Karpas-422 (cell line): Measurements from ENCODE around the gene NKAIN4. TPM values are rescaled to one million over a fixed set of nuclear protein-coding genes. Genes with fewer than 3 reads are reported as not detected.

Source experiments
- DNase-seq: peaks from one replicate; pipeline ENCODE4 v3.0.0-alpha.2; 2015
- H2AFZ ChIP-seq: fragments of 200-600 bp; sonication (generic); 2 replicates; pipeline ENCODE4 v1.6.1; 2014; ENCODE audit warnings: antibody characterized with exemption, low read length, mixed read lengths
- H3K27ac ChIP-seq: fragments of 200-600 bp; sonication (generic); 2 replicates; pipeline ENCODE4 v1.5.1; 2014; ENCODE audit warnings: mild to moderate bottlenecking, low read length, moderate library complexity
- H3K27me3 ChIP-seq: fragments of 200-600 bp; sonication (generic); 2 replicates; pipeline ENCODE4 v1.6.1; 2014; ENCODE audit warnings: low read length, mixed read lengths
- H3K36me3 ChIP-seq: fragments of 200-600 bp; sonication (generic); 2 replicates; pipeline ENCODE4 v1.6.1; 2014; ENCODE audit warnings: low read length, mixed read lengths; ENCODE audit not compliant: insufficient read depth
- H3K4me1 ChIP-seq: fragments of 200-600 bp; sonication (generic); 2 replicates; pipeline ENCODE4 v1.6.1; 2014; ENCODE audit warnings: mild to moderate bottlenecking, low read length, mixed read lengths
- H3K4me2 ChIP-seq: fragments of 200-600 bp; sonication (generic); 2 replicates; pipeline ENCODE4 v1.6.1; 2014; ENCODE audit warnings: low read length, low read depth, mild to moderate bottlenecking; ENCODE audit not compliant: poor library complexity, severe bottlenecking
- H3K4me3 ChIP-seq: fragments of 200-600 bp; sonication (generic); 2 replicates; pipeline ENCODE4 v1.5.1; 2014; ENCODE audit warnings: mild to moderate bottlenecking, antibody characterized with exemption, low read length, mixed read lengths
- H3K79me2 ChIP-seq: fragments of 200-600 bp; sonication (generic); 2 replicates; pipeline ENCODE4 v1.6.1; 2014; ENCODE audit warnings: mild to moderate bottlenecking, low read length, mixed read lengths
- H3K9ac ChIP-seq: fragments of 200-600 bp; sonication (generic); 2 replicates; pipeline ENCODE4 v1.6.0; 2014; ENCODE audit warnings: low read length
- H3K9me2 ChIP-seq: fragments of 200-600 bp; sonication (generic), shearing (Covaris generic); replicated peaks from 2 replicates; pipeline ENCODE4 v1.6.0; 2014; ENCODE audit warnings: mild to moderate bottlenecking, low read length, moderate library complexity; ENCODE audit not compliant: insufficient read depth
- H3K9me3 ChIP-seq: fragments of 300-700, 200-600 bp; sonication (generic); 2 replicates; pipeline ENCODE4 v1.6.1; 2014; ENCODE audit warnings: low read length, mixed read lengths
- H4K20me1 ChIP-seq: fragments of 200-600 bp; sonication (generic); 2 replicates; pipeline ENCODE4 v1.6.1; 2014; ENCODE audit warnings: mild to moderate bottlenecking, antibody characterized with exemption, low read length, low read depth; ENCODE audit not compliant: insufficient read depth
- total RNA-seq: library from RNA; depleted of rRNA; stranded (reverse); fragments of >200 nt; shearing (Covaris generic); gene quantifications from 2 replicates; pipeline ENCODE4 v1.2.3, GENCODE V29; 2014; ENCODE audit warnings: low replicate concordance

The NKAIN4 gene
- total RNA-seq, 1 experiment from 2014 or later = not detected

- Histone ChIP-seq H3K4me3 (peak overlapping the region; percentile 93), H3K27ac (peak overlapping the region; percentile 29; the same call in 1 of the 2 replicates)
Observed at GRCh38 chr20:63273635-63274380, 19.5 kb upstream of the NKAIN4 start.

GRCh38 chr20:63273059-63273579 lies 18.9 kb upstream of the NKAIN4 start:
- peaks cover 16% of the 10 kb centered on the region for H3K4me1 ChIP-seq
- no peaks in the 10 kb centered on the region for H3K36me3 ChIP-seq
- H3K79me2 ChIP-seq = peaks cover 37% of the 10 kb centered on the region
- H4K20me1 ChIP-seq = peaks cover 9% of the 10 kb centered on the region
- 0 out of 2 replicates have a peak overlapping the region, but pooled peaks have one; percentile 56 for H2AFZ ChIP-seq
- peak overlapping the region; percentile 87 for H3K9ac ChIP-seq
- no peaks in the 10 kb centered on the region for H3K9me3 ChIP-seq
- no peaks in the 10 kb centered on the region for H3K9me2 ChIP-seq
- DNase-seq = peak; percentile 48
- H3K4me2 ChIP-seq = peak overlapping the region; percentile 88
- H3K27ac ChIP-seq = peak overlapping the region; percentile 29; the same call in 1 of the 2 replicates
- peak overlapping the region; percentile 93 for H3K4me3 ChIP-seq
- no peaks in the 10 kb centered on the region for H3K27me3 ChIP-seq

More at GRCh38 chr20:63273635-63274380, 19.5 kb upstream of the NKAIN4 start:
- Histone ChIP-seq H3K27me3 (no peaks in the 10 kb centered on the region), H3K79me2 (peaks cover 37% of the 10 kb centered on the region), H3K9me3 (no peaks in the 10 kb centered on the region), H3K4me1 (peaks cover 16% of the 10 kb centered on the region), H3K9me2 (no peaks in the 10 kb centered on the region), H3K4me2 (peak overlapping the region; percentile 88), H3K9ac (peak overlapping the region; percentile 87), H4K20me1 (peaks cover 9% of the 10 kb centered on the region), H2AFZ (no peak overlapping the region), H3K36me3 (no peaks in the 10 kb centered on the region)
- no peak for DNase-seq

GRCh38 chr20:63272105-63273058 lies 18.1 kb upstream of the NKAIN4 start, which contains the start of gene ARFGAP1:
Gene ARFGAP1, plus strand, starts transcription at chr20:63272813. Its CDS starts 2,768 bp downstream, at chr20:63275581.
- Histone ChIP-seq H3K27ac (peak within 1 kb of the TSS; percentile 29; the same call in 1 of the 2 replicates), H3K4me1 (peaks cover 16% of the 10 kb centered on the region), H3K79me2 (peaks cover 37% of the 10 kb centered on the region), H4K20me1 (peaks cover 9% of the 10 kb centered on the region), H3K36me3 (no peaks in the 10 kb centered on the region), H3K9ac (peak within 1 kb of the TSS; percentile 87), H3K4me3 (peak within 1 kb of the TSS; percentile 93), H3K27me3 (no peaks in the 10 kb centered on the region), H3K9me3 (no peaks in the 10 kb centered on the region), H3K4me2 (peak within 1 kb of the TSS; percentile 88), H2AFZ (0 out of 2 replicates have a peak within 1 kb of the TSS, but pooled peaks have one; percentile 56), H3K9me2 (no peaks in the 10 kb centered on the region)
- DNase-seq = peak; percentile 97

- H4K20me1 ChIP-seq = peaks cover 9% of the 10 kb centered on the region; the same call in 1 of the 2 replicates
- H3K27ac ChIP-seq = no peak overlapping the region
- H2AFZ ChIP-seq = no peak overlapping the region
- DNase-seq = no peak
- no peak overlapping the region for H3K9ac ChIP-seq
- H3K4me3 ChIP-seq = no peak overlapping the region
- H3K36me3 ChIP-seq = no peaks in the 10 kb centered on the region
- peaks cover 16% of the 10 kb centered on the region for H3K4me1 ChIP-seq
- peaks cover 30% of the 10 kb centered on the region for H3K79me2 ChIP-seq
- H3K4me2 ChIP-seq = no peak overlapping the region
- H3K9me3 ChIP-seq = no peaks in the 10 kb centered on the region
- H3K27me3 ChIP-seq = no peaks in the 10 kb centered on the region
- H3K9me2 ChIP-seq = no peaks in the 10 kb centered on the region
Observed at GRCh38 chr20:63270606-63271325, 16.5 kb upstream of the NKAIN4 start.

- H3K9me3 ChIP-seq = no peaks in the 10 kb centered on the region
- no peaks in the 10 kb centered on the region for H3K9me2 ChIP-seq
- DNase-seq = no peak
- H4K20me1 ChIP-seq = peaks cover 9% of the 10 kb centered on the region; the same call in 1 of the 2 replicates
- peaks cover 16% of the 10 kb centered on the region for H3K4me1 ChIP-seq
- H3K27me3 ChIP-seq = no peaks in the 10 kb centered on the region
- H3K4me3 ChIP-seq = no peak overlapping the region
- H3K9ac ChIP-seq = no peak overlapping the region
- H2AFZ ChIP-seq = no peak overlapping the region
- no peak overlapping the region for H3K4me2 ChIP-seq
- H3K36me3 ChIP-seq = no peaks in the 10 kb centered on the region
- no peak overlapping the region for H3K27ac ChIP-seq
- peaks cover 20% of the 10 kb centered on the region for H3K79me2 ChIP-seq
Observed at GRCh38 chr20:63269724-63270123, 15.5 kb upstream of the NKAIN4 start.

GRCh38 chr20:63268671-63269439 lies 14.6 kb upstream of the NKAIN4 start:
- Histone ChIP-seq H3K79me2 (peaks cover 12% of the 10 kb centered on the region), H4K20me1 (peaks cover 8% of the 10 kb centered on the region; the same call in 1 of the 2 replicates), H2AFZ (no peak overlapping the region), H3K9ac (no peak overlapping the region), H3K36me3 (no peaks in the 10 kb centered on the region), H3K27ac (no peak overlapping the region), H3K4me1 (peaks cover 10% of the 10 kb centered on the region), H3K4me2 (no peak overlapping the region), H3K9me3 (no peaks in the 10 kb centered on the region), H3K27me3 (no peaks in the 10 kb centered on the region), H3K9me2 (no peaks in the 10 kb centered on the region), H3K4me3 (no peak overlapping the region)
- no peak for DNase-seq

GRCh38 chr20:63268256-63268655 lies 14.0 kb upstream of the NKAIN4 start:
- Histone ChIP-seq H3K79me2 (peaks cover 6% of the 10 kb centered on the region), H3K36me3 (no peaks in the 10 kb centered on the region), H3K27me3 (no peaks in the 10 kb centered on the region), H3K9ac (no peak overlapping the region; the same call in 1 of the 2 replicates), H3K9me2 (no peaks in the 10 kb centered on the region), H4K20me1 (peaks cover 2% of the 10 kb centered on the region; the same call in 1 of the 2 replicates), H3K4me2 (no peak overlapping the region), H2AFZ (no peak overlapping the region), H3K4me3 (no peak overlapping the region), H3K27ac (no peak overlapping the region), H3K9me3 (no peaks in the 10 kb centered on the region), H3K4me1 (peaks cover 5% of the 10 kb centered on the region)
- DNase-seq = no peak
